ENCODE data around the gene SLX4.

GRCh38 chr16:3606441-3606840 is 5.0 kb downstream of the SLX4 start:
- TF ChIP-seq POLR2AphosphoS5 (IDR thresholded peaks at IDR 0.05; ENCODE audit: borderline replicate concordance, low read depth, low read length) (no peak), EZH2 (IDR thresholded peaks at IDR 0.05) (no peak), FOXP2 (optimal IDR thresholded peaks at IDR 0.05; ENCODE audit: control extremely low read depth, extremely low read length, insufficient read depth) (no peak)
